Measurements from ENCODE around the gene ATG4D. TPM values are rescaled to one million over a fixed set of nuclear protein-coding genes. Genes with fewer than 3 reads are reported as not detected.

The ATG4D gene
- total RNA-seq, 1 experiment from 2014 or later = 59.4 TPM

GRCh38 chr19:10508036-10508435, 35.7 kb upstream of the ATG4D start:
- no peak for DNase-seq (ENCODE audit: low spot score)
- H3K9me3 Mint-ChIP-seq = 0 out of 2 replicates have a peak, but pooled peaks cover 3% of the 10 kb centered on the region
- CTCF ChIA-PET = interaction anchor here (0.6 to 4.1 kb wide), 8 partner anchors 9 to 356 kb away, joined by 3 to 23 read pairs (median 4); partner anchors contain the start of genes QTRT1 and S1PR5
- H3K4me3 Mint-ChIP-seq = no peak overlapping the region
- no peak for TF ChIP-seq ZNF423 (CRISPR knock-in tag; IDR thresholded peaks at IDR 0.05)
- no peak for TF ChIP-seq ARID4B (CRISPR knock-in tag; IDR thresholded peaks at IDR 0.05; ENCODE audit: borderline replicate concordance)
- TF ChIP-seq SMAD4 (CRISPR knock-in tag; IDR thresholded peaks at IDR 0.05) = no peak
- TF ChIP-seq NR1H2 (CRISPR knock-in tag; IDR thresholded peaks at IDR 0.05) = no peak
- no peak for TF ChIP-seq FOXP4 (CRISPR knock-in tag; IDR thresholded peaks at IDR 0.05)
- H3K36me3 Mint-ChIP-seq = 0 out of 2 replicates have a peak, but pooled peaks cover 1% of the 10 kb centered on the region
- 0 out of 2 replicates have a peak, but pooled peaks cover 4% of the 10 kb centered on the region for H3K4me1 Mint-ChIP-seq
- POLR2A ChIA-PET = interaction anchor here (0.6 kb wide), 2 partner anchors 12 to 542 kb away, joined by 3 to 4 read pairs; no protein-coding TSS in a partner anchor
- H3K27ac Mint-ChIP-seq = no peak overlapping the region; the same call in 1 of the 2 replicates
- H3K27me3 Mint-ChIP-seq (ENCODE audit: low read depth) = peaks cover 15% of the 10 kb centered on the region
- ATAC-seq = no peak

- ATAC-seq (no peak), DNase-seq (ENCODE audit: low spot score) (no peak)
- ChIA-PET CTCF (interaction anchor here (0.6 to 4.1 kb wide), 5 partner anchors 8 to 356 kb away, joined by 3 to 23 read pairs (median 9); partner anchors contain the start of genes QTRT1 and S1PR5), POLR2A (no interaction called here)
- 0 out of 2 replicates have a peak, but pooled peaks cover 3% of the 10 kb centered on the region for H3K9me3 Mint-ChIP-seq
- no peak overlapping the region for H3K4me3 Mint-ChIP-seq
- H3K4me1 Mint-ChIP-seq = 0 out of 2 replicates have a peak, but pooled peaks cover 8% of the 10 kb centered on the region
- H3K27ac Mint-ChIP-seq = no peak overlapping the region
- H3K36me3 Mint-ChIP-seq = 0 out of 2 replicates have a peak, but pooled peaks cover 6% of the 10 kb centered on the region
- TF ChIP-seq E2F1 (CRISPR knock-in tag; IDR thresholded peaks at IDR 0.05) (no peak), ZNF121 (CRISPR knock-in tag; IDR thresholded peaks at IDR 0.05) (0 out of 2 replicates have a peak, but pooled peaks have one; percentile 62)
- peaks cover 19% of the 10 kb centered on the region for H3K27me3 Mint-ChIP-seq (ENCODE audit: low read depth)
Observed at GRCh38 chr19:10508707-10509106, 35.0 kb upstream of the ATG4D start.

GRCh38 chr19:10510301-10510802, 33.4 kb upstream of the ATG4D start:
- CTCF ChIA-PET = interaction anchor here (0.6 to 3.0 kb wide), 19 partner anchors 10 to 427 kb away, joined by 3 to 21 read pairs (median 5); partner anchors contain the start of genes CDC37 and QTRT1
- Mint-ChIP-seq H3K9me3 (0 out of 2 replicates have a peak, but pooled peaks cover 3% of the 10 kb centered on the region), H3K27ac (no peak overlapping the region), H3K27me3 (ENCODE audit: low read depth) (peaks cover 34% of the 10 kb centered on the region), H3K36me3 (peaks cover 8% of the 10 kb centered on the region; the same call in 1 of the 2 replicates), H3K4me3 (no peak overlapping the region), H3K4me1 (peaks cover 11% of the 10 kb centered on the region)
- peak; percentile 23 for ATAC-seq
- POLR2A ChIA-PET = no interaction called here
- peak; percentile 88 for DNase-seq (ENCODE audit: low spot score)
- TF ChIP-seq HMGXB4 (CRISPR knock-in tag; IDR thresholded peaks at IDR 0.05) = 0 out of 2 replicates have a peak, but pooled peaks have one; percentile 49
- TF ChIP-seq FOXJ3 (CRISPR knock-in tag; IDR thresholded peaks at IDR 0.05; ENCODE audit: borderline replicate concordance) = no peak
- no peak for TF ChIP-seq MAX (CRISPR knock-in tag; IDR thresholded peaks at IDR 0.05)
- TF ChIP-seq HMGA2 (CRISPR knock-in tag; IDR thresholded peaks at IDR 0.05) = no peak
- peak; percentile 80 for TF ChIP-seq CTCF (IDR thresholded peaks at IDR 0.05)
- TF ChIP-seq ERG (CRISPR knock-in tag; IDR thresholded peaks at IDR 0.05) = no peak
- TF ChIP-seq FOXP4 (CRISPR knock-in tag; IDR thresholded peaks at IDR 0.05) = no peak
- TF ChIP-seq NR3C1 (CRISPR knock-in tag; conservative IDR thresholded peaks at IDR 0.05; ENCODE audit: low read depth) = no peak
